Measurements from ENCODE around the gene ADAMTSL3.

ADAMTSL3 gene

GRCh38 chr15:83984601-83985000, 330.7 kb downstream of the ADAMTSL3 start:
- H3K4me1 ChIP-seq (ENCODE audit: insufficient read depth, low read length) = no peaks in the 10 kb centered on the region
- no peaks in the 10 kb centered on the region for H3K27me3 ChIP-seq (ENCODE audit: insufficient read depth, low read length)
- H2AFZ ChIP-seq (ENCODE audit: low read depth, low read length) = no peak overlapping the region

GRCh38 chr15:83991163-83991562, 337.2 kb downstream of the ADAMTSL3 start:
- H3K36me3 ChIP-seq (ENCODE audit: insufficient read depth, low read length) = no peaks in the 10 kb centered on the region
- no peak overlapping the region for H2AFZ ChIP-seq (ENCODE audit: low read depth, low read length)
- H3K9me3 ChIP-seq (ENCODE audit: low read length) = no peaks in the 10 kb centered on the region
- no peaks in the 10 kb centered on the region for H3K27me3 ChIP-seq (ENCODE audit: insufficient read depth, low read length)
- no peak overlapping the region for H3K4me3 ChIP-seq (ENCODE audit: low read length)
- H3K4me1 ChIP-seq (ENCODE audit: insufficient read depth, low read length) = no peaks in the 10 kb centered on the region

More at GRCh38 chr15:83984601-83985000, 330.7 kb downstream of the ADAMTSL3 start:
- Histone ChIP-seq H3K4me3 (ENCODE audit: low read length) (no peak overlapping the region), H3K9me3 (ENCODE audit: low read length) (no peaks in the 10 kb centered on the region), H3K36me3 (ENCODE audit: insufficient read depth, low read length) (no peaks in the 10 kb centered on the region)

- no peak overlapping the region for H3K4me3 ChIP-seq (ENCODE audit: low read length)
- H3K36me3 ChIP-seq (ENCODE audit: insufficient read depth, low read length) = no peaks in the 10 kb centered on the region
- H3K27me3 ChIP-seq (ENCODE audit: insufficient read depth, low read length) = no peaks in the 10 kb centered on the region
- no peak overlapping the region for H2AFZ ChIP-seq (ENCODE audit: low read depth, low read length)
- H3K9me3 ChIP-seq (ENCODE audit: low read length) = no peaks in the 10 kb centered on the region
- H3K4me1 ChIP-seq (ENCODE audit: insufficient read depth, low read length) = no peaks in the 10 kb centered on the region
Observed at GRCh38 chr15:83992324-83993031, 338.6 kb downstream of the ADAMTSL3 start.

- Histone ChIP-seq H3K27me3 (ENCODE audit: insufficient read depth, low read length) (no peaks in the 10 kb centered on the region), H3K4me3 (ENCODE audit: low read length) (no peak overlapping the region), H3K4me1 (ENCODE audit: insufficient read depth, low read length) (no peaks in the 10 kb centered on the region), H2AFZ (ENCODE audit: low read depth, low read length) (no peak overlapping the region), H3K36me3 (ENCODE audit: insufficient read depth, low read length) (no peaks in the 10 kb centered on the region), H3K9me3 (ENCODE audit: low read length) (no peaks in the 10 kb centered on the region)
Observed at GRCh38 chr15:83993591-83993990, 339.7 kb downstream of the ADAMTSL3 start.

GRCh38 chr15:83998486-83998885, 344.6 kb downstream of the ADAMTSL3 start:
- H3K4me1 ChIP-seq (ENCODE audit: insufficient read depth, low read length) = no peaks in the 10 kb centered on the region
- no peak overlapping the region for H3K4me3 ChIP-seq (ENCODE audit: low read length)
- H3K36me3 ChIP-seq (ENCODE audit: insufficient read depth, low read length) = no peaks in the 10 kb centered on the region
- no peak overlapping the region for H2AFZ ChIP-seq (ENCODE audit: low read depth, low read length)
- no peaks in the 10 kb centered on the region for H3K9me3 ChIP-seq (ENCODE audit: low read length)
- peaks cover 2% of the 10 kb centered on the region for H3K27me3 ChIP-seq (ENCODE audit: insufficient read depth, low read length)

GRCh38 chr15:83999396-84000135, 345.6 kb downstream of the ADAMTSL3 start:
- Histone ChIP-seq H2AFZ (ENCODE audit: low read depth, low read length) (no peak overlapping the region), H3K9me3 (ENCODE audit: low read length) (no peaks in the 10 kb centered on the region), H3K27me3 (ENCODE audit: insufficient read depth, low read length) (peaks cover 2% of the 10 kb centered on the region), H3K4me3 (ENCODE audit: low read length) (no peak overlapping the region), H3K4me1 (ENCODE audit: insufficient read depth, low read length) (no peaks in the 10 kb centered on the region), H3K36me3 (ENCODE audit: insufficient read depth, low read length) (no peaks in the 10 kb centered on the region)

GRCh38 chr15:84001037-84001436, 347.1 kb downstream of the ADAMTSL3 start:
- H3K9me3 ChIP-seq (ENCODE audit: low read length) = no peaks in the 10 kb centered on the region
- peaks cover 2% of the 10 kb centered on the region for H3K27me3 ChIP-seq (ENCODE audit: insufficient read depth, low read length)
- H3K4me1 ChIP-seq (ENCODE audit: insufficient read depth, low read length) = no peaks in the 10 kb centered on the region
- no peaks in the 10 kb centered on the region for H3K36me3 ChIP-seq (ENCODE audit: insufficient read depth, low read length)
- no peak overlapping the region for H3K4me3 ChIP-seq (ENCODE audit: low read length)
- H2AFZ ChIP-seq (ENCODE audit: low read depth, low read length) = no peak overlapping the region

GRCh38 chr15:84001655-84002054, 347.7 kb downstream of the ADAMTSL3 start:
- Histone ChIP-seq H3K4me1 (ENCODE audit: insufficient read depth, low read length) (no peaks in the 10 kb centered on the region), H3K4me3 (ENCODE audit: low read length) (no peak overlapping the region), H3K27me3 (ENCODE audit: insufficient read depth, low read length) (peaks cover 4% of the 10 kb centered on the region), H3K36me3 (ENCODE audit: insufficient read depth, low read length) (no peaks in the 10 kb centered on the region), H2AFZ (ENCODE audit: low read depth, low read length) (no peak overlapping the region), H3K9me3 (ENCODE audit: low read length) (no peaks in the 10 kb centered on the region)

- no peak overlapping the region for H3K4me3 ChIP-seq (ENCODE audit: low read length)
- H2AFZ ChIP-seq (ENCODE audit: low read depth, low read length) = no peak overlapping the region
- no peaks in the 10 kb centered on the region for H3K36me3 ChIP-seq (ENCODE audit: insufficient read depth, low read length)
- peaks cover 4% of the 10 kb centered on the region for H3K27me3 ChIP-seq (ENCODE audit: insufficient read depth, low read length)
- no peaks in the 10 kb centered on the region for H3K9me3 ChIP-seq (ENCODE audit: low read length)
- no peaks in the 10 kb centered on the region for H3K4me1 ChIP-seq (ENCODE audit: insufficient read depth, low read length)
Observed at GRCh38 chr15:84003791-84004503, 350.0 kb downstream of the ADAMTSL3 start.

GRCh38 chr15:84006421-84006820, 352.5 kb downstream of the ADAMTSL3 start:
- Histone ChIP-seq H2AFZ (ENCODE audit: low read depth, low read length) (no peak overlapping the region), H3K4me1 (ENCODE audit: insufficient read depth, low read length) (no peaks in the 10 kb centered on the region), H3K27me3 (ENCODE audit: insufficient read depth, low read length) (peaks cover 4% of the 10 kb centered on the region), H3K9me3 (ENCODE audit: low read length) (no peaks in the 10 kb centered on the region), H3K36me3 (ENCODE audit: insufficient read depth, low read length) (no peaks in the 10 kb centered on the region), H3K4me3 (ENCODE audit: low read length) (no peak overlapping the region)

- Histone ChIP-seq H3K4me1 (ENCODE audit: insufficient read depth, low read length) (no peaks in the 10 kb centered on the region), H2AFZ (ENCODE audit: low read depth, low read length) (no peak overlapping the region), H3K36me3 (ENCODE audit: insufficient read depth, low read length) (no peaks in the 10 kb centered on the region), H3K27me3 (ENCODE audit: insufficient read depth, low read length) (peaks cover 3% of the 10 kb centered on the region), H3K9me3 (ENCODE audit: low read length) (no peaks in the 10 kb centered on the region), H3K4me3 (ENCODE audit: low read length) (no peak overlapping the region)
Observed at GRCh38 chr15:84009616-84010015, 355.7 kb downstream of the ADAMTSL3 start.

- H3K9me3 ChIP-seq (ENCODE audit: low read length) = no peaks in the 10 kb centered on the region
- H3K36me3 ChIP-seq (ENCODE audit: insufficient read depth, low read length) = no peaks in the 10 kb centered on the region
- no peak overlapping the region for H3K4me3 ChIP-seq (ENCODE audit: low read length)
- H2AFZ ChIP-seq (ENCODE audit: low read depth, low read length) = no peak overlapping the region
- peaks cover 3% of the 10 kb centered on the region for H3K27me3 ChIP-seq (ENCODE audit: insufficient read depth, low read length)
- no peaks in the 10 kb centered on the region for H3K4me1 ChIP-seq (ENCODE audit: insufficient read depth, low read length)
Observed at GRCh38 chr15:84010246-84010645, 356.3 kb downstream of the ADAMTSL3 start.

- no peaks in the 10 kb centered on the region for H3K4me1 ChIP-seq (ENCODE audit: insufficient read depth, low read length)
- H3K4me3 ChIP-seq (ENCODE audit: low read length) = no peak overlapping the region
- no peak overlapping the region for H2AFZ ChIP-seq (ENCODE audit: low read depth, low read length)
- H3K27me3 ChIP-seq (ENCODE audit: insufficient read depth, low read length) = no peaks in the 10 kb centered on the region
- H3K9me3 ChIP-seq (ENCODE audit: low read length) = no peaks in the 10 kb centered on the region
- no peaks in the 10 kb centered on the region for H3K36me3 ChIP-seq (ENCODE audit: insufficient read depth, low read length)
Observed at GRCh38 chr15:84016371-84016770, 362.4 kb downstream of the ADAMTSL3 start.
